HG02870 (cell line): ENCODE results near the gene SLC7A6.
"Not testable (repeated sequence)": the region's sequence is repeated elsewhere in the genome, so short reads cannot be mapped to it uniquely, and the experiment has no call there.

Experiments used
- ATAC-seq: cut with Tn5 transposase; IDR thresholded peaks from one replicate; pipeline ENCODE4 v1.9.1; 2021; ENCODE audit warnings: mild to moderate bottlenecking, moderate library complexity; ENCODE audit not compliant: unreplicated experiment

The SLC7A6 gene

DNA sequence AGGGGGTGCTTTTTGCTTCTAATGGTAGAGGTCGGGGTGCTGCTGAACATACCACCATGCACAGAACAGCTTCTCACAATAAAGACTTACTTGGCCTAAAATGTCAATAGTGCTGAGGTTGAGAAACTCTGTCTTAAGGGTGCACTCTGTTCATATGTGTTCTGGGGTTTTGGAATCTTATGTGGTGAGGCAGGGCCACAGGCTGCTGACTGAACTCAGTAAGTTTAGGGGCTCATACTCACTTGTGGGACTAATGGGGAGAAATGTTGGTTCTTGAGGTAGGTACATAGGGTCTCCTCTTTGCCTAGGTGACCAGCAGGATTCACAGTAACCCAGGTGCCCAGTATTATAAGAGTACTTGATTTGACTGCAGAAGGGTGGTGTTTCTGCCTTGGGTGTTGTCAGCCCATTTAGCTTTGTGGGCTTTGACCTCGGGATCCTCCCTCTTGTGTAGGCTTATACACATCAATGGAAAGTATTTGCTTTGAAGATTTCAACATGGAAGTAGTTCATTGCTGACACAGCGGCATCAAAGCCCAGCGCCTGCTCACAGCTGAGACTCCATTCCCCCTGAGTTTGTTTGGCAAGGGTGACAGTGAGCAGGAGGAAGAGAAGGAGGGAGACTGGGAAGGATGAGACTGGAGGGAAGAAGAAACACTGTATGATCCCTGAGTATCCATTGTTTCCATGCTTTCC is 17.2 kb downstream of the SLC7A6 start:
- ATAC-seq, result no peak

GRCh38 chr16:68282064-68282452 is 17.7 kb downstream of the SLC7A6 start:
- no peak for ATAC-seq

DNA sequence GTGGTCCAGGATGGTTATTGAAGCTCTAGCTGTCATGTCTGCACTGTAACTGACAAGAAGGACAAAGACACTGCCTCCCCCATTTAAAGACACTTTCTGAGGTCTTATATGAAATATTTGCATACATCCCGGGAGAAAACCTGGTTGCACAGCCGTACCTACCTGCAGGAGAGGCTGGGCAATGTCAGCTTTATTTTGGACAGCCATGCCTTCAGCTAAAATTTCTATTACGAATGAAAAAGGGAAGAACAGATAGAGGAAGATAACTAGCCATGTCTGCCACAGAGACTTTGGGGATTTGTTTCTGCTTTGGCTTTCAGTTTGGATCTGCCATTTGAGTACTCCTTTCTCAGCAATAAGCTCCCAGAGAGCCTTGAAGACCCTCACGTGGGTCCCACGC is 19.0 kb downstream of the SLC7A6 start:
- no peak for ATAC-seq

DNA sequence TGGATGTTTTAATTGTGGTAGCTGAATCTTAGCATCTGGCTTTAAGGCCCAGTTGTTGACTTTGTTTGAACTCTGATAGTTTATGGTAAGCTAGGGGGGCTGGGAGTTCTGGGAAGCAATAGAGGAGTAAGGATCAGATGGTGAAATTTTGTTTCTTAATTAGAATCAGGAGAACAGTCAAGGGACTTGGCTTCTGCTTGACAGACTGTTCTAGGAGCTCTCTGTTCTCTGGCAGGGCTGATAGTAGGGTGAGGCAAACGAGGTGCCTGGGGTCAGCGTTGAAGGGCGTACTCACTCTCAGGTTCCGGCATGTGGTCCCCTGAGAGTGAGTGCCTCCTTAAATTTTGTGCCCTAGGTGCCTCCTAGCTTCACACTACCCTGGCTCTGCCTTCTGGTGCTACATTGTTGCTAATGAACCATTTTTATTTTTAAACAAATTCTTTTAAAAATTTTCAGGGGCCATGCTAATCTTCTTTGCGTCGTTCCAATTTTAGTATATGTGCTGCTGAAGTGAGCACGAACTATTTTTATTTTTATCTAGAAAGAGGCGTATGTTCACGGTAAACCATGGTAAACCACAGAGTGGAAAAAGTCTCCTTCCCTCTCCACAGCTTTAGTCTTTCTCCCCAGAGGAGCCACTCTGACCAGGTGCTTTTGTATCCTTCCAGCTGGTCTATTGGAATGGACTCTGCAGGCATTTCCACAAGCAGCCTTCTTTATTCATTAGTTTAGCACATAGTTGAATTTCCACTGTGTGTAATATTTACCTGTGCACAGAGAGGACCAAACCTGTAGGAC is 19.7 kb downstream of the SLC7A6 start:
- no peak for ATAC-seq

DNA sequence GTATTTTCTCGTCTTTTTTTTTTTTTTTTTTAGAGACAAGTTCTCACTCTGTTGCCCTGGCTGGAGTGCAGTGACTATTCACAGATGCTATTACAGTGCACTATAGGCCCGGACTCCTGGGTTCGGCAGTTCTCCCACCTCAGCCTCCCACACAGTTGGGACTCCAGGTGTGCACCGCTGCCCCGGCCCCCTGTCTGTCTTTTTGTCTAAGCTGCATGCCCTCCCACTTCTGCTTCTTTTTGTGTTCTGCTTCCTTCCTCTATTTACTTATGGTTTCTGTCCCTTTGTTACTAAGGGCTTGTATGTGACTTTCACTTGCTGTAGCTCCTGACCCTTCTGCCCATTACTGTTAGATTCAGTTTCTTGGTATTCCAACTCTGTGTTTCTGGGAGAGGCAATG is 20.5 kb downstream of the SLC7A6 start:
- ATAC-seq, result peak; percentile 47

DNA sequence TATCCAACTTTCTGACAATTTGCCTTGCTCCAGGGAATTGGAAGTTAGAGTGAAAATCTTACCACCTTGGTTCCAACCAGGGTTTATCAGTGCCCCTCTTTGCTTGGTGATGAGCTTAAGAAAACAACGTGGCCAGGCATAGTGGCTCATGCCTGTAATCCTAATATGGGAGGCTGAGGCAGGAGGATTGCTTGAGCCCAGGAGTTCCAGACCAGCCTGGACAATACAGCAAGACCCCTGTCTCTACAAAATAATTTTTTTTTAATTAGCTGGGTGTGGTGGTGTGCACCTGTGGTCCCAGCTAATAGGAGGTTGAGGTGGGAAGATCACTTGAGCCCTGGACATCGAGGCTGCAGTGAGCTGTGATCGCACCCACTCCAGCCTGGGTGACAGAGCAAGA is 21.4 kb downstream of the SLC7A6 start:
- no peak for ATAC-seq

DNA sequence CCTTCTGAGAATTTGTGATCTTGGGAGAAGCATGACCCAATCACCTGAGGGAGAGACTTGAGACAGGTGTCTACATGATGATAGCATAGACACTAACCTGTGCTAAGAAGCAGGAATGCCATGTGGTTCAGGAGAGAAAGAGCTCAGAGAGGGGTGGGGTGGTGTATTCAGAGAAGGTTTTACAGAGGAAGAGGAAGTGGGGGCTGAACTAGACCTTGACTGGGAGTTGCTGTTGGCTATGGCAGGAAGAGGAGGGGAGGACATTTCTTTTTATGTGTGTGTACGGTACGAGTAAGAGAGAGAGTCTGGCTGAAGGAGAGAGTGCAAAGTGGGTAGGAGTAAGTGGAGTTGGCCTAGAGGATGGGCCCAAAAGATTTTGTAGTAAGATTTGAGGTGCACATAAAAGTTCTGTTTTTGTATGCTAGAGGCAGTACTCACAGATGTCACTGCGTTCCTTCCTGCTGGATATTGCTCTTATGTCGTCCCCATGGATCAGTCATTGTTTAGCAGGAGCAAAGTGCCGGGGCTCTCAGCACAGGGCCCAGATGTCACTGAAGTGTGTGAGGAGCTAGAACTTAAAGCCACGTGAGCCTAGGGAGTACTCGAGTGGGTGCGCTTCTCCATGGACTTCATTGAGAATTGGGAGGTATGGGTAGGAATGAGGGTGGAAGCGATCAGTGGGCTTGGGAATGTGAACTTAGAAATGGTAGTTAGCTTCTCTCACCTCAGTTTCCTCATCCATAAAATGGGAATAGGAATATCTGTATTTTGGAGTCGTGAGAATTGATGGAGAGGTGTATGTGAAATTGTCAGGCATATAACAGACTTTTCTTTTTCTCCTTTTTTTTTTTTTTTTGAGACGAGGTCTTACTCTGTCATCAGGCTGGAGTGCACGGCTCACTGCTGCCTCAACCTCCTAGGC is 22.1 kb downstream of the SLC7A6 start:
- no peak for ATAC-seq

GRCh38 chr16:68287276-68288251 is 23.2 kb downstream of the SLC7A6 start:
- ATAC-seq, result no peak

- ATAC-seq, result no peak
These were observed 23.9 kb downstream of the SLC7A6 start for GRCh38 chr16:68288252-68288650.

- not testable (repeated sequence) for ATAC-seq
These were observed 24.5 kb downstream of the SLC7A6 start for GRCh38 chr16:68288796-68289195.

GRCh38 chr16:68289202-68289601 is 24.9 kb downstream of the SLC7A6 start:
- ATAC-seq, result peak; percentile 3

- ATAC-seq, result peak; percentile 82
These were observed 25.4 kb downstream of the SLC7A6 start for GRCh38 chr16:68289621-68290329.

DNA sequence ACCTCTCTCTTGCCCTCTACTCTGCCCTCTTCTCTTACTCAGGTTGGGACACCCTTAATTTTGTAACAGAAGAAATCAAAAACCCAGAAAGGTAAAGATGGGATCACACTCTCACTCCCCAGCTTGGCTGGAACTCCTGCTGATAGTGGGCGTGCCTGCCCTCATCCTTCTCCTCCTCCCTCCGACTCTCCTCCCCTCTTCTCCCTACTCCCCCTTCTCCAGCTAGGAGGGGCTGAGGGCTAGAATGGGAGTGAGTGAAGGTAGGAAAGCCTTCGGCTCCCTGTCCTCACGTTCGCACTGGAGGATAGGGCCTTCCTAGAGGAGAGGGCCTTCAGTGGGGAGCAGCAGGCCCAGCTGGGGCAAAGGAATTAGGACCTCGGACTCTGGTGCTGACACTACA is 26.1 kb downstream of the SLC7A6 start:
- ATAC-seq, result no peak

DNA sequence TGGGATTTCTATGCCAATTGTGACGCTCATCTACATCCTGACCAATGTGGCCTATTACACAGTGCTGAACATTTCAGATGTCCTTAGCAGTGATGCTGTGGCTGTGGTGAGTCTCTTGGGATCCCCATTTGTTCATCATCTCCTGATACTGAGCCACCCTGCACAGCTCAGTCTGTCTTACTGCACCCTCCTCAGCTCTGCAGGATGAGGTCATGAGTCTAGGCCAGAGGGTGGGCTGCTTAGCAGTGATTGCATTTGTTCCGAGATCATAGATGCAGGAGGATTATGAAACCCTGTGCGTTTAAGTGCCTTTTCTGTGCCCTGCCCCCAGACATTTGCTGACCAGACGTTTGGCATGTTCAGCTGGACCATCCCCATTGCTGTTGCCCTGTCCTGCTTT is 26.9 kb downstream of the SLC7A6 start:
- ATAC-seq, result no peak

DNA sequence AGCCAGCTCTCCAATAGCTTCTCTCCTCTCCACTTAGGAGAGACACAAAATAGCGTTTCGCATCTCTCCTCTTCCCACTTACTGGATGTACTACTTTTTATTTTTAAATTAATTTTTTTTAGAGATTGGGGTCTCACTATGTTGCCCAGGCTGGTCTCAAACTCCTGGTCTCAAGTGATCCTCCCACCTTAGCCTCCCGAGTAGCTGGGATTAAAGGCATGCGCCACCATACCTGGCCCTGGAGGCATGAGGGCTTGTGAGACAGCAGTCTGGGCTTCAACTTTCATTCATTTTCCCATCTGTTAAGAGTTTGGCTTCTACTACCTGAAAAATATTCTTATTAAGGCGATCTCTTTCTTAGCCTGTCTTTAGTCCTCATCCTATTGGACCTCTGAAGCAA is 28.1 kb downstream of the SLC7A6 start:
- ATAC-seq, result no peak

DNA sequence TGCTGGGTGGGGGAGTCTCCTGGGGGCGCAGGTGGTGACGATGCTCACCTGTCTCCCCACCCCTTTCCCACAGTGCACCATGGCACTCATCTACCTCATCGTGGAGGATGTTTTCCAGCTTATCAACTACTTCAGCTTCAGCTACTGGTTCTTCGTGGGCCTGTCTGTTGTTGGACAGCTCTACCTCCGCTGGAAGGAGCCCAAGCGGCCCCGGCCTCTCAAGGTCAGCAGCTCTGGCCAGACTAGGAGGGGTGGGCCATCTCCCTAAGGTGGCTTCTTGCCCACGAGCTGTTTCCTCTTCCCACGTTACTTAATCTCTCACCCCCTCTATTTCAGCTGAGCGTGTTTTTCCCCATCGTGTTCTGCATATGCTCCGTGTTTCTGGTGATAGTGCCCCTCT is 32.0 kb downstream of the SLC7A6 start:
- no peak for ATAC-seq

GRCh38 chr16:68296693-68297092 is 32.4 kb downstream of the SLC7A6 start:
- ATAC-seq, result no peak

- no peak for ATAC-seq
These were observed 33.6 kb downstream of the SLC7A6 start for GRCh38 chr16:68297908-68298307.

- no peak for ATAC-seq
These were observed 34.0 kb downstream of the SLC7A6 start for GRCh38 chr16:68298312-68298711.
